C4-2B (cell line): ENCODE data around the gene ELMO1.

Source experiments
- CTCF ChIP-seq: fragments of 450-650 bp; conservative IDR thresholded peaks from 2 replicates; pipeline ENCODE4 v1.5.1; 2017; ENCODE audit warnings: mild to moderate bottlenecking
- ZFX ChIP-seq: fragments of 450-650 bp; IDR thresholded peaks from 2 replicates; pipeline ENCODE4 v1.6.1; 2017

GRCh38 chr7:37187179-37187578 is 261.5 kb downstream of the ELMO1 start:
- TF ChIP-seq CTCF (no peak), ZFX (no peak)
